GM20000 (cell line): Measurements from ENCODE around the gene CACNG6.

Experiments
- DNase-seq: peaks from one replicate; pipeline ENCODE4 v3.0.0; 2012; ENCODE audit warnings: low spot score
- TF ChIP-seq, protein P1 (sequence below): IDR thresholded peaks from 2 replicates; pipeline ENCODE4 v1.5.1; 2012; ENCODE audit warnings: mild to moderate bottlenecking, control low read depth; ENCODE audit errors: extremely low read depth, missing control alignments

Gene CACNG6

GRCh38 chr19:53971673-53972072 lies 19.8 kb upstream of the CACNG6 start:
- TF ChIP-seq, protein P1, sequence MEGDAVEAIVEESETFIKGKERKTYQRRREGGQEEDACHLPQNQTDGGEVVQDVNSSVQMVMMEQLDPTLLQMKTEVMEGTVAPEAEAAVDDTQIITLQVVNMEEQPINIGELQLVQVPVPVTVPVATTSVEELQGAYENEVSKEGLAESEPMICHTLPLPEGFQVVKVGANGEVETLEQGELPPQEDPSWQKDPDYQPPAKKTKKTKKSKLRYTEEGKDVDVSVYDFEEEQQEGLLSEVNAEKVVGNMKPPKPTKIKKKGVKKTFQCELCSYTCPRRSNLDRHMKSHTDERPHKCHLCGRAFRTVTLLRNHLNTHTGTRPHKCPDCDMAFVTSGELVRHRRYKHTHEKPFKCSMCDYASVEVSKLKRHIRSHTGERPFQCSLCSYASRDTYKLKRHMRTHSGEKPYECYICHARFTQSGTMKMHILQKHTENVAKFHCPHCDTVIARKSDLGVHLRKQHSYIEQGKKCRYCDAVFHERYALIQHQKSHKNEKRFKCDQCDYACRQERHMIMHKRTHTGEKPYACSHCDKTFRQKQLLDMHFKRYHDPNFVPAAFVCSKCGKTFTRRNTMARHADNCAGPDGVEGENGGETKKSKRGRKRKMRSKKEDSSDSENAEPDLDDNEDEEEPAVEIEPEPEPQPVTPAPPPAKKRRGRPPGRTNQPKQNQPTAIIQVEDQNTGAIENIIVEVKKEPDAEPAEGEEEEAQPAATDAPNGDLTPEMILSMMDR: no peak
- DNase-seq: no peak

DNA sequence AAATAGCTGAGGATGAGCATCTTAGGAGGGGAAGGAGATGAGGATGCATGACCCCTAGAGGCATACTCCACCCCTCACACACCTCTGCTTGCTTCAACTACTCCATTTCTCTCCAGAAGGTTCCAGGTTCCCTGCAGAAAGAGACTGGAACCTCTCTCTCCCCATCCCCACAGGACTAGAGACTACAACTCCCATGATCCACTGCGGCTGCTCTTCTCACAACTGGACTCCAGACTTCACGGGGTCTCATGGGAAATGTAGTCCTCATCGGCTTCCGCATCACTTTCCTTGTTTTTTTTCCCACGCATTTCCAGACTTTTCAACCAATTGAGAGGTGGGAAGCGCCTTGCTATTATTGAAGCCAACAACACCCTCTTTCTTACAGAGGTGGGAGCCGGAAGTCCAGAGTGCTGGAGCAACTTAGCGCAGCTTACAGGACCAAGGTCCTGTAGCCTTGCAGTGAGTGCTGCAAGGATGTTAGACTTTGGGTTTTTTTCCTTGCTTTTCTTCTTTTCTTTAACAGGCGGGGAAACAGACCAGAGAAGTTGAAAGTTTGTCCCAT lies 13.9 kb upstream of the CACNG6 start:
- TF ChIP-seq, protein P1: no peak
- peak; percentile 73 for DNase-seq

GRCh38 chr19:53977991-53978731 lies 13.3 kb upstream of the CACNG6 start:
- DNase-seq: no peak
- TF ChIP-seq, protein P1: no peak

- TF ChIP-seq, protein P1: no peak
- DNase-seq: no peak
These were observed 12.2 kb upstream of the CACNG6 start for GRCh38 chr19:53978975-53979801.

- no peak for DNase-seq
- TF ChIP-seq, protein P1: no peak
These were observed 10.7 kb upstream of the CACNG6 start for GRCh38 chr19:53980539-53981375.

GRCh38 chr19:53981376-53981951 lies 10.0 kb upstream of the CACNG6 start:
- TF ChIP-seq, protein P1: no peak
- no peak for DNase-seq
